ENCODE measurements around the gene LAP3. TPM values are rescaled to one million over a fixed set of nuclear protein-coding genes. Genes with fewer than 3 reads are reported as not detected.
A peak's percentile ranks its signal among the peaks of the same experiment; 100 is the strongest.

LAP3 gene
- total and polyA plus RNA-seq, 8 donors: 46.4 to 152 (median 90.8) TPM

- WGBS, 5 donors: 57 to 78% (median 69%) methylated on average over 7 of the region's 7 CpGs
- peaks cover 54 to 100% (median 99%) of the 10 kb centered on the region in 4 donors for H3K36me3 ChIP-seq
Observed at GRCh38 chr4:17597517-17597916, 20.5 kb downstream of the LAP3 start.

DNA sequence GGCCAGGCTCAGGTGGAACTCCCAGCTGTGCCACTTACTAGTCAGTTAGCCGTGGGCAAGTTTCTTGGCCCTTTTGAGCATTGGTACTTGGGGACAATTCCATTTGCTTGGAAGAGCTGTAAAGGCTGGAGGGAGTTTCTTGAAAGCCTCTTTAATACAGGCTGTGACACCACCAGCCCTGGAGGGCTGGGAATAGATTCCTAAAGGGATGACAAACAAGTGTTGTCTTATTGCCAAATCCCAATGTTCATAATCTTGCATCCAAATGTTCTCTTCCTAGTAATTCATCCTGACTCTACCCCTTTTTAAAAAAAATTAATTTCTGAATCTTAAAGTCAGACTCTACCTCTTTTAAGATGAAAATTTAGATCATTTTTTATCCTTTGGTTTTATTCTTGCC is 22.8 kb downstream of the LAP3 start:
- no peak for TF ChIP-seq CTCF (IDR thresholded peaks at IDR 0.05)
- TF ChIP-seq EP300 (IDR thresholded peaks at IDR 0.05): no peak
- TF ChIP-seq POLR2AphosphoS5 (IDR thresholded peaks at IDR 0.05): no peak
- TF ChIP-seq POLR2A (IDR thresholded peaks at IDR 0.05): no peak
- H3K36me3 ChIP-seq: peaks cover 42 to 100% (median 89%) of the 10 kb centered on the region in 4 donors
- DNase-seq: no peak
- H3K27ac ChIP-seq: no peak overlapping the region
- no peaks in the 10 kb centered on the region for H3K27me3 ChIP-seq
- H3K9me3 ChIP-seq: no peaks in the 10 kb centered on the region
- no peak overlapping the region for H3K4me3 ChIP-seq
- intact Hi-C loops (cut with DNase I; ENCODE audit: low total_unique reads): no loop called here
- H3K4me1 ChIP-seq: no peaks in the 10 kb centered on the region
- WGBS, 5 donors: 45 to 100% (median 92%) methylated on average over 1 of the region's 1 CpG

More at GRCh38 chr4:17597517-17597916, 20.5 kb downstream of the LAP3 start:
- DNase-seq: peak in 1 of 2 donors; percentile 64
- no peak overlapping the region for H3K27ac ChIP-seq
- H3K4me3 ChIP-seq: no peak overlapping the region
- no peaks in the 10 kb centered on the region for H3K9me3 ChIP-seq
- H3K27me3 ChIP-seq: no peaks in the 10 kb centered on the region
- TF ChIP-seq EP300 (IDR thresholded peaks at IDR 0.05): no peak
- peak in 1 of 7 experiments; percentile 17 for TF ChIP-seq CTCF (IDR thresholded peaks at IDR 0.05)
- intact Hi-C loops (cut with DNase I; ENCODE audit: low total_unique reads): no loop called here
- H3K4me1 ChIP-seq: no peaks in the 10 kb centered on the region

GRCh38 chr4:17605236-17605635 is 28.2 kb downstream of the LAP3 start:
- Histone ChIP-seq H3K4me3 (no peak overlapping the region), H3K27ac (no peak overlapping the region), H3K36me3 (peaks cover 16 to 92% (median 76%) of the 10 kb centered on the region in 4 donors), H3K9me3 (no peaks in the 10 kb centered on the region), H3K27me3 (no peaks in the 10 kb centered on the region), H3K4me1 (no peaks in the 10 kb centered on the region)
- WGBS, 5 donors: 67 to 83% (median 74%) methylated on average over 3 of the region's 3 CpGs
- no peak for TF ChIP-seq POLR2A (IDR thresholded peaks at IDR 0.05)
- TF ChIP-seq EP300 (IDR thresholded peaks at IDR 0.05): no peak
- TF ChIP-seq POLR2AphosphoS5 (IDR thresholded peaks at IDR 0.05): no peak
- TF ChIP-seq CTCF (IDR thresholded peaks at IDR 0.05): no peak
- no peak for DNase-seq
- intact Hi-C loops (cut with DNase I; ENCODE audit: low total_unique reads): no loop called here

- H3K4me1 ChIP-seq: peaks cover 26 to 49% (median 36%) of the 10 kb centered on the region in 4 donors
- WGBS, 5 donors: 0 to 3% (median 1%) methylated on average over 23 of the region's 23 CpGs
- no peaks in the 10 kb centered on the region for H3K9me3 ChIP-seq
- TF ChIP-seq CTCF (IDR thresholded peaks at IDR 0.05) (no peak), EP300 (IDR thresholded peaks at IDR 0.05) (no peak), POLR2AphosphoS5 (IDR thresholded peaks at IDR 0.05) (no peak), POLR2A (IDR thresholded peaks at IDR 0.05) (no peak)
- DNase-seq: no peak
- intact Hi-C loops (cut with DNase I; ENCODE audit: low total_unique reads): no loop called here
- H3K27me3 ChIP-seq: no peaks in the 10 kb centered on the region
- H3K27ac ChIP-seq: peak overlapping the region; percentile 79 to 92 (median 91)
- peaks cover 0 to 31% (median 20%) of the 10 kb centered on the region in 4 donors for H3K36me3 ChIP-seq
- H3K4me3 ChIP-seq: peak overlapping the region; percentile 85 to 99 (median 94)
Observed at GRCh38 chr4:17613761-17614415, 36.9 kb downstream of the LAP3 start.
